PFSK-1 (cell line): ENCODE measurements around the gene RARRES2.

Source experiments
- FOXP2 ChIP-seq: optimal IDR thresholded peaks from 2 replicates; pipeline ENCODE3; 2011; ENCODE audit warnings: borderline replicate concordance, control low read depth, inconsistent platforms; ENCODE audit not compliant: insufficient read depth; ENCODE audit errors: extremely low read length, extremely low read depth
- POLR2AphosphoS5 ChIP-seq: IDR thresholded peaks from 2 replicates; pipeline ENCODE4 v1.6.1; 2012; ENCODE audit warnings: low read depth, mild to moderate bottlenecking, control low read depth, low read length, moderate library complexity
- SIN3A ChIP-seq: IDR thresholded peaks from 2 replicates; pipeline ENCODE4 v1.6.1; 2012; ENCODE audit warnings: mild to moderate bottlenecking, low read length, moderate library complexity, borderline replicate concordance; ENCODE audit not compliant: insufficient read depth
- TAF1 ChIP-seq: IDR thresholded peaks from 2 replicates; pipeline ENCODE4 v1.6.1; 2012; ENCODE audit warnings: low read length, control low read depth, borderline replicate concordance; ENCODE audit not compliant: insufficient read depth
- TF ChIP-seq, protein P1 (sequence below), 2 experiments: IDR thresholded peaks; 2 replicates each; pipeline versions ENCODE4 v1.6.1 to v1.8.0; 2011 to 2012; ENCODE audit warnings: low read depth in 2 of 2, low read length in 2 of 2, control low read depth in 1 of 2, inconsistent platforms in 1 of 2, mild to moderate bottlenecking in 1 of 2, moderate library complexity in 1 of 2; ENCODE audit not compliant: insufficient read depth in 1 of 2

The RARRES2 gene

DNA sequence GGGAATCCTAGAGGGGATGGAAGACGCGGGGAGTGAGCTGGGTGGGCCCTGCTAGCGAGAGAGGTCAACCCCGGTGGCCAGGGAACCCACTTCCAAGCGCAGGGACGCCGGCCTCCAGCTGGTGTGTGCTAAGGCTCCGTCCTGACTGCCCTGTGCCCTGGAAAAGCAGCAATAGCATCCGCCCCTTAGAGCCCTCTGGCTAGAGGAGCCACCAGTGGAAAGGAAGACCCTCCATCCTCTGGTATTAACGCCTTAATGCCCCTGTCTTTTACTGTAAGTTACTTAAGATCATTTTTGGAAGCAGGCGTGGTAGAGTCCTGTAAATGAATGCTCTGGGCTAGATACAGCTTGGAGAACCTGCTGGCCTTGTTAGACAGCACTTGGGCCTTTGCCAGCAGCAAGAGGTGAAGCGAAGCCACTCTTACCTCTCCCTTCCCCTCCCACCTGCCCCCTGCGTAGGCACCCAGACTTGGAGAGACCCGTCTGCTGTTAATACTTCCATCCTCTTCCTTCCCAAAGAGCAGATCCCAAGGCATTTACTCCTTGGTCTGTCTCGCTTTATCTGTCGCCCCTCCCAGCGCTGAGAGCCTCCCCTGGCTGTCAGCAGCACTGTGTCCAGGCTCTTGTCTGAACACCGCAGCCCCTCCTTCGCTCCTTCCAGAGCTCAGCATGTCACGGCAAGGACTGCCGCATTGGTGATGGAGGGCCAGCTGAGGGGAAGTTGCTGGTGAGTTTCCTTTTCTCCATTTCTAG lies 31.8 kb upstream of the RARRES2 start:
- TF ChIP-seq TAF1 (no peak), POLR2AphosphoS5 (no peak), SIN3A (no peak), FOXP2 (no peak)
- TF ChIP-seq, protein P1, sequence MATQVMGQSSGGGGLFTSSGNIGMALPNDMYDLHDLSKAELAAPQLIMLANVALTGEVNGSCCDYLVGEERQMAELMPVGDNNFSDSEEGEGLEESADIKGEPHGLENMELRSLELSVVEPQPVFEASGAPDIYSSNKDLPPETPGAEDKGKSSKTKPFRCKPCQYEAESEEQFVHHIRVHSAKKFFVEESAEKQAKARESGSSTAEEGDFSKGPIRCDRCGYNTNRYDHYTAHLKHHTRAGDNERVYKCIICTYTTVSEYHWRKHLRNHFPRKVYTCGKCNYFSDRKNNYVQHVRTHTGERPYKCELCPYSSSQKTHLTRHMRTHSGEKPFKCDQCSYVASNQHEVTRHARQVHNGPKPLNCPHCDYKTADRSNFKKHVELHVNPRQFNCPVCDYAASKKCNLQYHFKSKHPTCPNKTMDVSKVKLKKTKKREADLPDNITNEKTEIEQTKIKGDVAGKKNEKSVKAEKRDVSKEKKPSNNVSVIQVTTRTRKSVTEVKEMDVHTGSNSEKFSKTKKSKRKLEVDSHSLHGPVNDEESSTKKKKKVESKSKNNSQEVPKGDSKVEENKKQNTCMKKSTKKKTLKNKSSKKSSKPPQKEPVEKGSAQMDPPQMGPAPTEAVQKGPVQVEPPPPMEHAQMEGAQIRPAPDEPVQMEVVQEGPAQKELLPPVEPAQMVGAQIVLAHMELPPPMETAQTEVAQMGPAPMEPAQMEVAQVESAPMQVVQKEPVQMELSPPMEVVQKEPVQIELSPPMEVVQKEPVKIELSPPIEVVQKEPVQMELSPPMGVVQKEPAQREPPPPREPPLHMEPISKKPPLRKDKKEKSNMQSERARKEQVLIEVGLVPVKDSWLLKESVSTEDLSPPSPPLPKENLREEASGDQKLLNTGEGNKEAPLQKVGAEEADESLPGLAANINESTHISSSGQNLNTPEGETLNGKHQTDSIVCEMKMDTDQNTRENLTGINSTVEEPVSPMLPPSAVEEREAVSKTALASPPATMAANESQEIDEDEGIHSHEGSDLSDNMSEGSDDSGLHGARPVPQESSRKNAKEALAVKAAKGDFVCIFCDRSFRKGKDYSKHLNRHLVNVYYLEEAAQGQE (IDR thresholded peaks at IDR 0.05; ENCODE audit: insufficient read depth in 1 of 2, low read depth in 2 of 2, low read length in 2 of 2): no peak

DNA sequence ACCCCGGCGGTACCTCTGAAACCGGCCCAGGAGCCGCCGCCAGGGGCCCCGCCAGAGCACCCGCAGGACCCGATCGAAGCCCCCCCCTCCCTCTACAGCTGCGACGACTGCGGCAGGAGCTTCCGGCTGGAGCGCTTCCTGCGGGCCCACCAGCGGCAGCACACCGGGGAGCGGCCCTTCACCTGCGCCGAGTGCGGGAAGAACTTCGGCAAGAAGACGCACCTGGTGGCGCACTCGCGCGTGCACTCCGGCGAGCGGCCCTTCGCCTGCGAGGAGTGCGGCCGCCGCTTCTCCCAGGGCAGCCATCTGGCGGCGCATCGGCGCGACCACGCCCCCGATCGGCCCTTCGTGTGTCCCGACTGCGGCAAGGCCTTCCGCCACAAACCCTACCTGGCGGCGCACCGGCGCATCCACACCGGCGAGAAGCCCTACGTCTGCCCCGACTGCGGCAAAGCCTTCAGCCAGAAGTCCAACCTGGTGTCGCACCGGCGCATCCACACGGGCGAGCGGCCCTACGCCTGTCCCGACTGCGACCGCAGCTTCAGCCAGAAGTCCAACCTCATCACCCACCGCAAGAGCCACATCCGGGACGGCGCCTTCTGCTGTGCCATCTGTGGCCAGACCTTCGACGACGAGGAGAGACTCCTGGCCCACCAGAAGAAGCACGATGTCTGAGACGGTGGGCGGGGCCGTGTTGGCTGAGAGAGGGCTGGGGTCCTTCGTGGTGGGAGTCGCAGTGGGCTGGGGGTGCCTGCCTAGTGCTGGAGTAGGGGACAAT lies 31.0 kb upstream of the RARRES2 start:
- TF ChIP-seq POLR2AphosphoS5 (no peak), FOXP2 (no peak), TAF1 (no peak), SIN3A (no peak)
- TF ChIP-seq, protein P1 (IDR thresholded peaks at IDR 0.05; ENCODE audit: insufficient read depth in 1 of 2, low read depth in 2 of 2, low read length in 2 of 2): no peak

DNA sequence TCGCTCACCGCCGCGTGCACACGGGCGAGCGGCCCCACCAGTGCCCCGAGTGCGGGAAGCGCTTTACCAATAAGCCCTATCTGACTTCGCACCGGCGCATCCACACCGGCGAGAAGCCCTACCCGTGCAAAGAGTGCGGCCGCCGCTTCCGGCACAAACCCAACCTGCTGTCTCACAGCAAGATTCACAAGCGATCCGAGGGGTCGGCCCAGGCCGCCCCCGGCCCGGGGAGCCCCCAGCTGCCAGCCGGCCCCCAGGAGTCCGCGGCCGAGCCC lies 30.5 kb upstream of the RARRES2 start:
- TF ChIP-seq POLR2AphosphoS5: no peak
- no peak for TF ChIP-seq SIN3A
- TF ChIP-seq, protein P1 (IDR thresholded peaks at IDR 0.05; ENCODE audit: insufficient read depth in 1 of 2, low read depth in 2 of 2, low read length in 2 of 2): no peak
- TF ChIP-seq TAF1: no peak
- TF ChIP-seq FOXP2: no peak

DNA sequence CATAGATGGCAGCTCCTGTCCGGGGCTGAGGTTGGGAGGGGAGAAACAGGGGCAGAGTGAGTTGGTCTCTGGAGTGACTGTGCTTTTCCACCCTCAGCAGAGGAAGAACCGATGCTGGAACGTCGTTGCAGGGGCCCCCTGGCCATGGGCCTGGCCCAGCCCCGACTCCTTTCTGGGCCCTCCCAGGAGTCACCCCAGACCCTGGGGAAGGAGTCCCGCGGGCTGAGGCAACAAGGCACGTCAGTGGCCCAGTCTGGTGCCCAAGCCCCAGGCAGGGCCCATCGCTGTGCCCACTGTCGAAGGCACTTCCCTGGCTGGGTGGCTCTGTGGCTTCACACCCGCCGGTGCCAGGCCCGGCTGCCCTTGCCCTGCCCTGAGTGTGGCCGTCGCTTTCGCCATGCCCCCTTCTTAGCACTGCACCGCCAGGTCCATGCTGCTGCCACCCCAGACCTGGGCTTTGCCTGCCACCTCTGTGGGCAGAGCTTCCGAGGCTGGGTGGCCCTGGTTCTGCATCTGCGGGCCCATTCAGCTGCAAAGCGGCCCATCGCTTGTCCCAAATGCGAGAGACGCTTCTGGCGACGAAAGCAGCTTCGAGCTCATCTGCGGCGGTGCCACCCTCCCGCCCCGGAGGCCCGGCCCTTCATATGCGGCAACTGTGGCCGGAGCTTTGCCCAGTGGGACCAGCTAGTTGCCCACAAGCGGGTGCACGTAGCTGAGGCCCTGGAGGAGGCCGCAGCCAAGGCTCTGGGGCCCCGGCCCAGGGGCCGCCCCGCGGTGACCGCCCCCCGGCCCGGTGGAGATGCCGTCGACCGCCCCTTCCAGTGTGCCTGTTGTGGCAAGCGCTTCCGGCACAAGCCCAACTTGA lies 29.9 kb upstream of the RARRES2 start:
- 0 out of 2 replicates have a peak, but pooled peaks have one; percentile 18 for TF ChIP-seq POLR2AphosphoS5
- no peak for TF ChIP-seq FOXP2

DNA sequence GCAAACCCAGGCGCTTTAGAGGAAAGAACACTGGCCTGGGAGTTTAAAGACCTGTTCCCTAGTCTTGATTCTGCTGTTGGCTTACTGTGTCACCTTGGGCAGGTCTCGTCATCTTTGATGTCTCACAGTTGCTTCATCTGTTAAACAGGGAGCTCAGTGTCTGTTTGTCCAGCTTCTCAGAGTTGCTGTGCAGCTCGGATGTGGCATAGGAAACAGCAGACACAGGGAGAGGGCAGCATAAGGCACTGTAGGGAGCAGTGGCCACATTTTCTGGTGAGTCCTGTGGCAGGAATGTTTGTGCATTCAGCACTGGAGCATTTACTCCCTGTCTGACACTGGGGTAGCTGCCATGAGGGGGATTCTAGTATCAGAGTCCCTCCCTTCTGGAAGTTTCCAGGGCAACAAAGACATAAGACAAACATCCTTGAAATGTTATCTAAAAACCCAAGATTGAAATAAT lies 29.2 kb upstream of the RARRES2 start:
- TF ChIP-seq SIN3A (no peak), POLR2AphosphoS5 (no peak), TAF1 (no peak), FOXP2 (no peak)
- TF ChIP-seq, protein P1 (IDR thresholded peaks at IDR 0.05; ENCODE audit: insufficient read depth in 1 of 2, low read depth in 2 of 2, low read length in 2 of 2): no peak
